Skeletal muscle cell (primary cell): ENCODE results near the gene ZNF35.

ENCODE experiments used
- DNase-seq: peaks from one replicate; pipeline ENCODE4 v3.0.0-alpha.2; 2010; ENCODE audit warnings: low read depth
- H3K4me3 ChIP-seq: 2 replicates; pipeline ENCODE4 v1.5.1; 2011; ENCODE audit warnings: low read depth, mild to moderate bottlenecking, control low read depth, low read length, moderate library complexity

The ZNF35 gene

GRCh38 chr3:44680921-44681455, 32.5 kb downstream of the ZNF35 start:
- H3K4me3 ChIP-seq: no peak overlapping the region
- no peak for DNase-seq

GRCh38 chr3:44682182-44682896, 33.8 kb downstream of the ZNF35 start:
- DNase-seq: peak; percentile 18
- H3K4me3 ChIP-seq: no peak overlapping the region

GRCh38 chr3:44685128-44685800, 36.7 kb downstream of the ZNF35 start:
- peak; percentile 66 for DNase-seq
- peak overlapping the region; percentile 71 for H3K4me3 ChIP-seq

GRCh38 chr3:44687898-44688297, 39.4 kb downstream of the ZNF35 start:
- DNase-seq: no peak
- no peak overlapping the region for H3K4me3 ChIP-seq
